GM21526 (cell line): Measurements from ENCODE around the gene LASP1NB.
"Not testable (repeated sequence)": the region's sequence is repeated elsewhere in the genome, so short reads cannot be mapped to it uniquely, and the experiment has no call there.

ENCODE experiments used
- ATAC-seq: cut with Tn5 transposase; IDR thresholded peaks from one replicate; pipeline ENCODE4 v1.9.1; 2021; ENCODE audit warnings: moderate library complexity; ENCODE audit not compliant: unreplicated experiment, low FRiP score

Gene LASP1NB

DNA sequence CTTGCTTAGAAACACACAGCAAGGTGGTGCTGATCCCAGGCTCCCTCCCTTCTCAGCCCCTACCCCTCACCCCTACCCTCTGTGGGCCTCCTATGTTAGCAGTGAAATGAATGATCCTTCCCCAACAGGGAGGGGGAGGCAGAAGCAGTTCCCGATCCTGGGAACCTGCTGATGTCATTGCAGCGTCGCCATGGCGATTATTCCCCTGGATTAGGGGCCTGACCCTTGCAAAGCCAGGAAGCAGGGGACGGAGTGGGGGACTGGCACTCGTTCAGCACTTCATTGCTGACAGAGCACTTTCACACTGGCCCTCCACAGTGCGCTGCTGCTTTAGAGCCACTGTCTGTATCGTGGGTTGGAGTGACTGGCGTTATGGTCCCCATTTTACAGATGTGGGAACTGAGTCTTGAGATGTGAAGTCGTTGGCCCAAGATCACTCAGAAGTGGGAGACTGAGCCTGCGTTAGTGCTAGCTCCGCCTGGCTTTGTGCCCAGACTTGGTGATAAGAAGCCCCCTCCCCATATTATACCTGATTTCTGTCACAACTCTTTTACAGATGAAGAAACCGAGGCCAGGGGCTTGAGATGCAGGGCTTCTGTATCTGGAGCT, 29.0 kb upstream of the LASP1NB start:
- no peak for ATAC-seq

DNA sequence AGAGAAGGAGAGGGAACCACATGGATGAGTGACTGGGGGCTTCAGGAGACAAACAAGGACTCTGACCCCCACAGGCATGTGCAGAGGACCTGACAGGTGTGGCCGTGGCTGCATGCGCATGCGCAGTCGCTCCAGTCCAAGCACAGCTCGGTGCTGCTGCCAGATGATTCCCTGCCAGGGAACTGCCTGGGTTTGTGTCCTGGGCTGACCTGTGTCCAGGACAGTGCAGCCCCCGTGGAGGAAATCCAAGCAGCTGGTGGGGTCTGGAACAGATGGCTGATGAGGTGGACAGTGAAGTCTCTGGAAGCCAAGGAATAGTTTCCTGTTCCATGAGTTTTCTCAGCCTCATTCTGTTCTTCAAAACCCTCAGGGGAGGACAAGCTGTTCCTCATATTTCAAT, 28.2 kb upstream of the LASP1NB start:
- ATAC-seq: no peak

- ATAC-seq: no peak
Observed at GRCh38 chr17:38897671-38898290, 27.6 kb upstream of the LASP1NB start.

GRCh38 chr17:38898291-38898679, 27.1 kb upstream of the LASP1NB start:
- ATAC-seq: peak; percentile 21

GRCh38 chr17:38898812-38899348, 26.5 kb upstream of the LASP1NB start:
- ATAC-seq: peak; percentile 66

DNA sequence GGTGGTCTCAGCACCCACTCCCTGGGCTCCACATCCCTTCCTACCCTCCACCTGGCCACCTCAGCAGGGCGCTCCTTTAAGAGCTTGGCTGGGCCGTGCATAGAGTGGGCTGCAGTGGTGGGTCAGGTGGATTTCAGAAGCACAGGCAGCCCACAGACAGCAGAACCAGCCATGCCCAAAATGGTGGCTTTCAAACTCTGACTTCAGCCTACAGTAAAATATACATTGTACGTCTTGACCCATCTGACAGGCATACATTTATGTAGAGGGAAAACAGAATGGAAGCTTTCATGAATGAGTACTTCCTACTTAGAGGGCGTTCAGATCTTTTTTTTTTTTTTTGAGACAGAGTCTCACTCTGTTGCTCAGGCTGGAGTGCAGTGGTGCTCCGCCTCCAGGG, 26.0 kb upstream of the LASP1NB start:
- no peak for ATAC-seq

DNA sequence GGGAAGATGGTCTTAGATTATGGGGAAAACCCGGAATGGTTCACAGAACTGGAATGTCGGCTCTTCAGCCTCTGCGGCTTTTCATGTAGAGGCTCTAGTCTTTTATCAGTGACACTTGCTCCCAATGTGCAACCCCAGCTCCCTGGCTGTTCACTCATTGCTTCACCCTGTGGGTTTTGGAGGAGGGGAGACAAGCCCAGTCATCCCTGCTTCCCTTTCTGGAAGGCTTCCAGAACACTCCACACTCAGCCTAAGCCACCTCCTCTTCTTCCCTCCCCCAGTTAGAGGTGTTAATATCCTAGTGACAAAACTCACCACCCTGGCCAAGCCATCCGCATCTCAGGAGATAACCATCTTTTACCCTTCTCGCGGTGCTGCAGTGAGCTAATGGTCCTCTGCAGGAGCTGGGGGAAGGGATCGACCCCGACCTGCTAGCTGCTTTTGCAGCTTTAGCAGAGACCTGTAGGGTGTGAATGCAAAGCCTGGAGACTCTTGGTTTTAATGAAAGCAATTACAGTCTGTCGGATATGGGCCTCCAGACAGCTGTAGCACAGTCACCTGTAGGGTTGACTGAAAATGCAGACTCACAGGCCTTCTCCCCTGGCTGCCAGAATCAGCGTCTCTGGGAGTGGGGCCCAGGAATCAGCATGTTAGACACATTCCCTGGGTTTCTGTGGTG, 24.3 kb upstream of the LASP1NB start:
- no peak for ATAC-seq

DNA sequence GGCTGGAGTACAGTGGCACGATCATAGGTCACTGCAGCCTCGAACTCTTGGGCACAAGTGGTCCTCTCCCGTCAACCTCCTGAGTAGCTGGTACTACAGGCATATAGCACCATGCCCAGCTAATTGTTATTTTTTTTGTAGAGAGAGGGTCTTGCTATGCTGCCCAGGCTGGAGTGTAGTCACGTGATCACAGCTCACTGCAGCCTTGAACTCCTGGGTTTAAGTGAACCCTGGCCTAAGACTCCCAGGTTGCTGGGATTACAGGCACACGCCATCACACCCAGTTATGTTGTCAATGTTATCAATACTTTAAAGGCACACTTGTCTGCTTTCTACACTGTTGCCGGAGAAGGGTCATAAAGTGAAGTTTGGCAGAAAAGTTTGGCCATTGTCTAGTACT, 22.0 kb upstream of the LASP1NB start:
- no peak for ATAC-seq

DNA sequence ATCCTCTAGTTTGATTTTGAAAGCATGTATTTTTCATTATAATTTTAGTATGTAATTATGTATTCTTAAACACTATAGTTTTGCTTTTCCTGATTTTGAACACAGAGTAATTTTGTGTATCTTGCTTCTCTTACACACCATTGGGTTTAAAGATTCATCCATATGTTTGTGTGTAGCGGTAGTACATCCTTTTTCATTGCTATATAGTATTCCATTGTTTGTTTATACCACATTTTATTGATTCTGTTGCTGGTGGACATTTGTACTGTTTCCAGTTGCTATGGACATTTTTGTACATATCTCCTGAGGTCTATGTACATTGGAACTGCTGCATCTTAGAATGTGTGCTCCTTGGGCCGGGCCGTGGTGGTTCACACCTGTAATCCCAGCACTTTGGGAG, 20.5 kb upstream of the LASP1NB start:
- no peak for ATAC-seq

GRCh38 chr17:38905375-38905774, 20.0 kb upstream of the LASP1NB start:
- ATAC-seq: no peak

DNA sequence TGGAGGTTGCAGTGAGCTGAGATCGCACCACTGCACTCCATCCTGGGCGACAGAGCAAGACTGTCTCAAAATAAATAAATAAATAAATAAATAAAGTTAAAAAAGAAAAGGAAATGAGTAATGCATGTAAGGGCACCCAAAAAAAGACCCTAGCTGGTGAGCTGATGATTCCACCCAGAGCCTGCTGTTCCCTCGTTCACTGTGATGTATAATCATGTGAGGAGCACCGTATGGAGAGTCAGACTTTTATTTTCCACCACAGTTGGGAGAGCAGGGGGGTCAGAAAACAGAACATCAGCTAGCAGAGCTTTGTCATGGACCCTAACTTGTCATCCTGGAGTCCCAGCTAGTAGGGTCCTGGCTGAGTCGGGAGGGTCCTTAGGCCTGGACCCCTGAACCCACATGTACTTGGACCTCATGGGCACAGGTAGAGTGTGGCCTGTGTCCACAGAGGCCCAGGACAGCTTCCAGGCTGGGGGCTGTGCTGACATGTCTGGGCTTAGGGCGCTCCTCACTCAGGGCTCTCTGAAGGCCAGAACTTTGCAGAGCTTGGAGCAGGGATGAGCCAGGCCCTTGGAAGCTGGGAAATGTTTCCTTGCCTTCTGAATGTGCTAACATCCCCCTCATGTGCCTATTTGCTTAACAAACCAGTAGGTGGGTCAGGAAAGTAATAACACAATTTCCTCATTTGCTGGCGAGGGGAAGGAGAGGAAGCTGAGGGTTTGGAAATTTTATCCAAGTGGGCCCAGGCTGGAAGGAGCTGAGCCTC, 18.8 kb upstream of the LASP1NB start:
- no peak for ATAC-seq

DNA sequence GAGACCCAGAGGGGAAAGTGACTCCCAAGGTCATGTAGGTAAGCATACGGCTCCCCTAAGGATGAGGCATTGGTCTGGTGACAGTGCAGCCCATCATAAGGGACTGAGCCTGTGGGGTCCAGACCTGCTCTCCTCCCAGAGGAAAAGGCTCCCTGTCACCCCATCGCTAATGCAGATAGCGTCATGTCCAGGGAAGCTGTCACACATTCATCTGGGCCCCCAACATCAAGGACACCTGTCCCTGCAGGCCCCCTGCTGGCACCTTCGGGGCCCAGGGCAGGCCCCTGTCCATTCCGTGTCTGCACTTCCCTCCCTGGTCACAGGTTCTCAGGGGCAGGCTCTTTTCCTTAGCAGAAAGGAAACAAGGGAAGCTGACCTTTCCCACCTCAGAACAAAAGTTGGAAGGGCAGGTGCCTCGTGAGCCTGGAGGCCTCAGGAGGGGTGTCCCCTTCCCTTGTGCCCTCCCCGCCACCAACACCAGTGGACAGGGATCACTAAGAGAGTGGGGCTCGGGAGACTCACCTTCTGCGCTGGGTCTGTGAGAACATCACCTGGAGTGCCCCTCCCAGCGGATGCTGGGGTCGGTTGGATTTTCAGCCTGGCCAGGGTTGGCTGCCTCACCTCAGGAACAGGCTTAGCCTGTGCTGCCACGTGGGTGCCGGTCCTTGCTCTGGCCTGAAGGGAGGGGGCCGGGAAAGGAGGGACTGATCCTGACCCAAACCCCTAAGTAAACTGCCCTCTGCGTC, 17.3 kb upstream of the LASP1NB start:
- ATAC-seq: no peak

GRCh38 chr17:38908676-38909181, 16.7 kb upstream of the LASP1NB start:
- no peak for ATAC-seq

DNA sequence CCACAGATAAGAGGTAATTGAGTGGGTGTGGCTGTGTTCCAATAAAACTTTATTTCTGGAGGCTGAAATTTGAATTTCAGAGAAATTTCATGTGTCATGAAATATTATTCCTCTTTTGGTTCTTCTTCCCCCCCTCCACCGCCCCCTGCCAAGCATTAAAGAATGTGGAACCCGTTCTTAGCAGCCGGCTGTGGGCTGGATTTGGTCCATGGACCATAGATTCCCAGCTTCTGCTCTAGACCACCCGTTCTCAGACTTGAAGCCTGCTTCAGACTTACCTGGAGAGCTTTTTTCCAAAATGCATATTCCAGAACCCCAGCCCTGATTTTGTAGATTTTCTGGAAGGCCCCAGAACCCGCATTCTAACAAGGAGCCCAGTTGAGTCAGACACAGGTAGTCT, 15.1 kb upstream of the LASP1NB start:
- no peak for ATAC-seq

DNA sequence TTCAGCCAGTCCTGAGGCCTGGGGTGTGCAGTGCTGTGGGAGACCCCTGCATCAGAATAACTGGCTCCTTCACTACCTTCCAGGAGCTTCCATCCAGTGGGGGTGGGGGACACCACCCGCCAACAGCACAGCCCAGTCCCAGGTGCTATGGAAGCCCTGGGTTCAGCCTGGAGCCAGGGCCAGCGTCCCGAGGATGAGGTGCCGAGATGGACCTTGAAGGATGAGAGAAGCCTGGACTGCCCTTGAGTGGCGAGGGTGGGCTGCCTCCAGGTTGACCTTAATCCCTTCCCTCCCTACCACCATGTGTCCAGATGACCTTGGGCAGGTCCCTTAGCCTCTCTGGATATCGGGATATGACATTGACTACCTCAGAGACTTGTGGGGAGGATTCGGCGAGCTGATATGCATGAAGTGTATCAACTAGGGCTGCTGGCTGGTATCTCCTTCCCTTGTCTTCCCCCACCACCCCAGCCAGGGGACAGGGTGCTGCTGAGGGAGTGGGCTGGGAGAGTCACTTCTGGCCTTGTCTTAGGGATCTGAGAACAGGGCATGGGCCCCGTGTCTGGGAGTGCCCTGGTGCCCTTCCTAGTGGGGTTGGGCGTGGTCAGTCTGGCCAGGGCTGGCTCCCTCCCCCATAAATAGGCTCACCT, 14.2 kb upstream of the LASP1NB start:
- ATAC-seq: no peak

- not testable (repeated sequence) for ATAC-seq
Observed at GRCh38 chr17:38911731-38912081, 13.7 kb upstream of the LASP1NB start.

DNA sequence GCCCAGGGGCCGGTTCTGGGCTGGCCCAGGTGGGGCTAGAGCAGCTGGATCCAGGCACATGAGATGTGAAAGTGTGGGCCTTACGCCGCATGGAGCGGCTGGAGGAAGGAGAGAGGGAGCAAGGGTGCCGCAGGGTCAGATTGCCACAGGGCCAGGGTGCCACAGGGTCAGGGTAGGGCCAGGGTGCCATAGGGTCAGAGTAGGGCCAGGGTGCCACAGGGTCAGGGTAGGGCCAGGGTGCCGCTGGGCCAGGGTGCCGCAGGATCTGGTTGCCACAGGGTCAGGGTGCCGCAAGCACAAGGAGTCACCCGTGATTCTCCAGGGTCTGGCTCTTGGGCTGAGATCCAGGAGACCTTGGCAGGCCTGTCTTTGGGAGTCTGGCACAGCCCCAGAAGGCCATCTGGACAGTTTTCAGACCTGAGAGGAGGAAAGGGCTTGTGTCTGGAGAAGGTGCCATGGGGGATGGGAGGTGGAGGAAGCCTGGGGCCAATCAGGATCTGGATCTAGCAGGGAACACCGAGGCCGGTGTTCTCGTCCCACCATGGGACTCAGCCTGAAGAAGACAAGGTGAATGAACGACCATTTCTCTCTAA, 13.1 kb upstream of the LASP1NB start:
- no peak for ATAC-seq

- no peak for ATAC-seq
Observed at GRCh38 chr17:38914741-38915638, 10.4 kb upstream of the LASP1NB start.

- ATAC-seq: no peak
Observed at GRCh38 chr17:38915639-38915995, 9.8 kb upstream of the LASP1NB start.
